Measurements from ENCODE around the gene TCTN3. TPM values are rescaled to one million over a fixed set of nuclear protein-coding genes. Genes with fewer than 3 reads are reported as not detected.

TCTN3 gene
- total RNA-seq, 1 experiment from 2014 or later: 41.7 TPM

DNA sequence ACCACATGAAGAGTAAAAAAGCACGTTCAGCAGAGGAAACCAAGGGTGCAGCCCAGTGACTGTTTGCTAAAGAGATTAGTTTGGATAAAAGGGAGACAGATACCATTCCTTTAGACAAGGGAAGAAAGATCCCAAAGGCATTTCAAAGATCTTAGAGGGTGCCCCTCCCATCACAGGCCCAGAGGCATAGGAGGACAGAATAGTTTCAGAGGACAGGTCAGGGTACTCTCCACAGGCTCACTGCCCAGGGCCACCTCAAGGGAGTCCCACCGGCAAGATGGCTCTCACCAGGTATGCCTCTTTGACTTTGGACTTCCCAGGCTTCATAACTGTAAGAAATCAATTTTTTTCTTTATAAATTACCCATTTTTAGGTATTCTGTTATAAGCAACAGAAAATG is 4.7 kb upstream of the TCTN3 start:
- POLR2A ChIA-PET: no interaction called here
- H3K4me2 ChIP-seq (ENCODE audit: low read length): no peak overlapping the region
- no peaks in the 10 kb centered on the region for H4K20me1 ChIP-seq (ENCODE audit: insufficient read depth)
- RAD21 ChIA-PET (ENCODE audit: low non-redundant PET in 1 of 2, low total read pairs in 2 of 2, uncharacterized antibody in 2 of 2, unreplicated experiment in 2 of 2): no interaction called here
- peaks cover 0 to 5% of the 10 kb centered on the region in 2 experiments; a peak in 1 of 4 replicates for H3K4me1 ChIP-seq (ENCODE audit: control insufficient read depth in 1 of 2, insufficient read depth in 2 of 2, low read length in 2 of 2)
- H3K79me2 ChIP-seq (ENCODE audit: insufficient read depth, low read length): peaks cover 3% of the 10 kb centered on the region
- CTCF ChIA-PET: no interaction called here
- TF ChIP-seq ZBTB33 (IDR thresholded peaks at IDR 0.05; ENCODE audit: extremely low read depth, insufficient replicate concordance, low read length): no peak
- no peak for TF ChIP-seq REST (IDR thresholded peaks at IDR 0.05; ENCODE audit: low read depth)
- no peak for TF ChIP-seq TCF7L2 (IDR thresholded peaks at IDR 0.05; ENCODE audit: borderline replicate concordance, extremely low read depth, insufficient read depth, insufficient read length)
- no peak for TF ChIP-seq POLR2A (IDR thresholded peaks at IDR 0.05; ENCODE audit: borderline replicate concordance, extremely low read depth, insufficient read depth, insufficient read length)
- TF ChIP-seq RAD21 (IDR thresholded peaks at IDR 0.05; ENCODE audit: low read depth): no peak
- TF ChIP-seq ZFX (IDR thresholded peaks at IDR 0.05): no peak
- no peak for TF ChIP-seq ZNF274 (IDR thresholded peaks at IDR 0.05; ENCODE audit: low read depth, low read length)
- TF ChIP-seq FOSL1 (IDR thresholded peaks at IDR 0.05; ENCODE audit: low read depth): no peak
- TF ChIP-seq JUND (IDR thresholded peaks at IDR 0.05): no peak
- no peak for TF ChIP-seq SRF (IDR thresholded peaks at IDR 0.05; ENCODE audit: low read depth)
- TF ChIP-seq, protein P1, sequence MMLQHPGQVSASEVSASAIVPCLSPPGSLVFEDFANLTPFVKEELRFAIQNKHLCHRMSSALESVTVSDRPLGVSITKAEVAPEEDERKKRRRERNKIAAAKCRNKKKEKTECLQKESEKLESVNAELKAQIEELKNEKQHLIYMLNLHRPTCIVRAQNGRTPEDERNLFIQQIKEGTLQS (IDR thresholded peaks at IDR 0.05): no peak
- ATAC-seq (no peak), DNase-seq (ENCODE audit: low read depth, low spot score) (no peak)
- H3K9me2 ChIP-seq (ENCODE audit: insufficient read depth): no peaks in the 10 kb centered on the region
- H3K36me3 ChIP-seq (ENCODE audit: control insufficient read depth in 1 of 2, insufficient read depth in 2 of 2, low read length in 2 of 2): no peaks in the 10 kb centered on the region
- H3K4me3 ChIP-seq (replicated peaks in 1 of 2; ENCODE audit: low read depth in 1 of 2, low read length in 2 of 2): no peak overlapping the region
- no peak overlapping the region for H3K9ac ChIP-seq (ENCODE audit: low read length)
- no peak overlapping the region for H2AFZ ChIP-seq (ENCODE audit: low read depth, low read length, poor library complexity, severe bottlenecking)
- H3K9me3 ChIP-seq (ENCODE audit: control insufficient read depth in 1 of 2, insufficient read depth in 1 of 2, low read depth in 1 of 2, low read length in 2 of 2): no peaks in the 10 kb centered on the region
- no TSS peak for BruUV-seq (replicated peaks)
- no peaks in the 10 kb centered on the region for H3K27me3 ChIP-seq (ENCODE audit: insufficient read depth, low read length)
- intact Hi-C loops (cut with micrococcal nuclease): no loop called here
- H3K27ac ChIP-seq (ENCODE audit: low read depth, low read length): no peak overlapping the region
